ENCODE results near the gene MAD1L1.

The MAD1L1 gene

GRCh38 chr7:2094454-2095045 lies 138.2 kb downstream of the MAD1L1 start:
- ATAC-seq: no peak
- TF ChIP-seq ZNF565 (CRISPR knock-in tag; conservative IDR thresholded peaks at IDR 0.05; ENCODE audit: low read depth): no peak
- no peak for TF ChIP-seq TCF4 (CRISPR knock-in tag; IDR thresholded peaks at IDR 0.05; ENCODE audit: borderline replicate concordance)
- TF ChIP-seq CSDC2 (CRISPR knock-in tag; IDR thresholded peaks at IDR 0.05): no peak

GRCh38 chr7:2093843-2094220 lies 138.9 kb downstream of the MAD1L1 start:
- ATAC-seq: no peak

GRCh38 chr7:2093215-2093842 lies 139.4 kb downstream of the MAD1L1 start:
- no peak for TF ChIP-seq BACH2 (CRISPR knock-in tag; IDR thresholded peaks at IDR 0.05; ENCODE audit: borderline replicate concordance)
- TF ChIP-seq OSR1 (CRISPR knock-in tag; IDR thresholded peaks at IDR 0.05): no peak
- TF ChIP-seq ZFP30 (CRISPR knock-in tag; IDR thresholded peaks at IDR 0.05): no peak
- no peak for TF ChIP-seq TOX (CRISPR knock-in tag; IDR thresholded peaks at IDR 0.05; ENCODE audit: borderline replicate concordance)
- TF ChIP-seq PPARA (CRISPR knock-in tag; IDR thresholded peaks at IDR 0.05; ENCODE audit: borderline replicate concordance): no peak
- no peak for TF ChIP-seq SNAI2 (CRISPR knock-in tag; IDR thresholded peaks at IDR 0.05)
- TF ChIP-seq POU6F1 (CRISPR knock-in tag; IDR thresholded peaks at IDR 0.05; ENCODE audit: borderline replicate concordance, low read depth): no peak
- TF ChIP-seq CSDC2 (CRISPR knock-in tag; IDR thresholded peaks at IDR 0.05): no peak
- no peak for TF ChIP-seq ZNF565 (CRISPR knock-in tag; conservative IDR thresholded peaks at IDR 0.05; ENCODE audit: low read depth)
- no peak for ATAC-seq

More at GRCh38 chr7:2093843-2094220, 138.9 kb downstream of the MAD1L1 start:
- TF ChIP-seq TOX (CRISPR knock-in tag; IDR thresholded peaks at IDR 0.05; ENCODE audit: borderline replicate concordance) (no peak), OSR1 (CRISPR knock-in tag; IDR thresholded peaks at IDR 0.05) (no peak), ZC3H10 (CRISPR knock-in tag; IDR thresholded peaks at IDR 0.05) (no peak), ESRRG (CRISPR knock-in tag; IDR thresholded peaks at IDR 0.05) (no peak)

- no peak for TF ChIP-seq CSRNP3 (CRISPR knock-in tag; IDR thresholded peaks at IDR 0.05)
- TF ChIP-seq TOX (CRISPR knock-in tag; IDR thresholded peaks at IDR 0.05; ENCODE audit: borderline replicate concordance): no peak
- no peak for TF ChIP-seq ISL1 (CRISPR knock-in tag; IDR thresholded peaks at IDR 0.05)
- ATAC-seq: no peak
Observed at GRCh38 chr7:2092279-2092678, 140.5 kb downstream of the MAD1L1 start.

- ATAC-seq: no peak
- no peak for TF ChIP-seq RARB (CRISPR knock-in tag; IDR thresholded peaks at IDR 0.05)
- TF ChIP-seq CREB5 (CRISPR knock-in tag; IDR thresholded peaks at IDR 0.05; ENCODE audit: low read depth): no peak
- TF ChIP-seq SNAI2 (CRISPR knock-in tag; IDR thresholded peaks at IDR 0.05): no peak
- TF ChIP-seq PPARA (CRISPR knock-in tag; IDR thresholded peaks at IDR 0.05; ENCODE audit: borderline replicate concordance): no peak
- TF ChIP-seq BACH2 (CRISPR knock-in tag; IDR thresholded peaks at IDR 0.05; ENCODE audit: borderline replicate concordance): no peak
- no peak for TF ChIP-seq ZNF70 (CRISPR knock-in tag; IDR thresholded peaks at IDR 0.05)
- no peak for TF ChIP-seq CSDC2 (CRISPR knock-in tag; IDR thresholded peaks at IDR 0.05)
- no peak for TF ChIP-seq ZFP30 (CRISPR knock-in tag; IDR thresholded peaks at IDR 0.05)
- no peak for TF ChIP-seq POU6F1 (CRISPR knock-in tag; IDR thresholded peaks at IDR 0.05; ENCODE audit: borderline replicate concordance, low read depth)
- TF ChIP-seq OSR1 (CRISPR knock-in tag; IDR thresholded peaks at IDR 0.05): no peak
- no peak for TF ChIP-seq PATZ1 (CRISPR knock-in tag; IDR thresholded peaks at IDR 0.05; ENCODE audit: borderline replicate concordance)
- TF ChIP-seq ESRRG (CRISPR knock-in tag; IDR thresholded peaks at IDR 0.05): no peak
- TF ChIP-seq ZFP3 (CRISPR knock-in tag; IDR thresholded peaks at IDR 0.05): no peak
- no peak for TF ChIP-seq GLIS3 (CRISPR knock-in tag; IDR thresholded peaks at IDR 0.05)
- TF ChIP-seq TOX (CRISPR knock-in tag; IDR thresholded peaks at IDR 0.05; ENCODE audit: borderline replicate concordance): no peak
- no peak for TF ChIP-seq ARNTL (CRISPR knock-in tag; IDR thresholded peaks at IDR 0.05; ENCODE audit: borderline replicate concordance, low read depth)
- no peak for TF ChIP-seq ISL1 (CRISPR knock-in tag; IDR thresholded peaks at IDR 0.05)
Observed at GRCh38 chr7:2090526-2091520, 141.9 kb downstream of the MAD1L1 start.

Data from SK-N-SH treated with all-trans-retinoic acid at 6 μM for 48 hours (cell line).